ENCODE data around the gene IRF8.

DNA sequence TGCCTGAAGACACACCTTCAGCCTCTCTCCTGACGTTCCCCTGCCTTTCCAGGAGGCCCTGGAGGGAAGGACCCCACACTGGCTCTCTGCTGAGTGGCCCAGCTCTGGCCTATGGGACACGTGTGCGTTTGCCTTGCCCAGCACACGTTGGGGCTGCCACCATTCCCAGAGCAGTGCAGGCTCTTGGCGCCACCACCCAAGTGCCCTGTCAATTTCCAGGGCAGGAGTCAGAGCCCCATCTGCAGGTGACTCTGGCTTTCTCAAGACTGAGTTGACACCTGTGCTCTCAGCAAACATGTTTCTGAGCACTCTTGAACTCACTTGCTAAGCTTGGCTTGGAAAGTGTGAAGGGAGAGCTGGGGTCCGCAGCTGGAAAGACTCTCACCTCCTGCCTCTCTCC lies 4.7 kb upstream of the IRF8 start:
- TF ChIP-seq EZH2phosphoT487 (IDR thresholded peaks at IDR 0.05; ENCODE audit: low read depth): no peak
- TF ChIP-seq, protein P1, sequence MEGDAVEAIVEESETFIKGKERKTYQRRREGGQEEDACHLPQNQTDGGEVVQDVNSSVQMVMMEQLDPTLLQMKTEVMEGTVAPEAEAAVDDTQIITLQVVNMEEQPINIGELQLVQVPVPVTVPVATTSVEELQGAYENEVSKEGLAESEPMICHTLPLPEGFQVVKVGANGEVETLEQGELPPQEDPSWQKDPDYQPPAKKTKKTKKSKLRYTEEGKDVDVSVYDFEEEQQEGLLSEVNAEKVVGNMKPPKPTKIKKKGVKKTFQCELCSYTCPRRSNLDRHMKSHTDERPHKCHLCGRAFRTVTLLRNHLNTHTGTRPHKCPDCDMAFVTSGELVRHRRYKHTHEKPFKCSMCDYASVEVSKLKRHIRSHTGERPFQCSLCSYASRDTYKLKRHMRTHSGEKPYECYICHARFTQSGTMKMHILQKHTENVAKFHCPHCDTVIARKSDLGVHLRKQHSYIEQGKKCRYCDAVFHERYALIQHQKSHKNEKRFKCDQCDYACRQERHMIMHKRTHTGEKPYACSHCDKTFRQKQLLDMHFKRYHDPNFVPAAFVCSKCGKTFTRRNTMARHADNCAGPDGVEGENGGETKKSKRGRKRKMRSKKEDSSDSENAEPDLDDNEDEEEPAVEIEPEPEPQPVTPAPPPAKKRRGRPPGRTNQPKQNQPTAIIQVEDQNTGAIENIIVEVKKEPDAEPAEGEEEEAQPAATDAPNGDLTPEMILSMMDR (IDR thresholded peaks at IDR 0.05; ENCODE audit: low read depth, low read length): peak; percentile 72

All from OCI-LY3 (cell line).